ENCODE results near the gene NCK1. TPM values are rescaled to one million over a fixed set of nuclear protein-coding genes. Genes with fewer than 3 reads are reported as not detected.

NCK1 gene
- total RNA-seq, 2 experiments from 2014 or later = 24.9 to 38.1 TPM

GRCh38 chr3:136989781-136990524, 127.9 kb downstream of the NCK1 start:
- CTCF ChIA-PET (ENCODE audit: unreplicated experiment) = no interaction called here

GRCh38 chr3:136990826-136991225, 128.8 kb downstream of the NCK1 start:
- BruUV-seq (replicated peaks) = no TSS peak
- Histone ChIP-seq H3K36me3 (ENCODE audit: insufficient read depth, low read length) (no peaks in the 10 kb centered on the region), H3K27ac (ENCODE audit: low read depth, low read length, poor library complexity, severe bottlenecking) (no peak overlapping the region), H3K79me2 (ENCODE audit: insufficient read depth, low read depth, low read length) (no peaks in the 10 kb centered on the region), H4K20me1 (ENCODE audit: insufficient read depth, low read length) (no peaks in the 10 kb centered on the region), H3K4me2 (ENCODE audit: low read length) (no peak overlapping the region), H2AFZ (ENCODE audit: low read length) (no peak overlapping the region), H3K9me2 (ENCODE audit: insufficient read depth, low read length) (no peaks in the 10 kb centered on the region), H3K9me3 (ENCODE audit: low read length) (no peaks in the 10 kb centered on the region), H3K4me3 (ENCODE audit: low read depth, low read length, poor library complexity, severe bottlenecking) (no peak overlapping the region), H3K4me1 (ENCODE audit: insufficient read depth, low read length, poor library complexity, severe bottlenecking) (no peaks in the 10 kb centered on the region)
- DNase-seq (ENCODE audit: low spot score) = no peak
- ChIA-PET POLR2A (no interaction called here), CTCF (ENCODE audit: unreplicated experiment) (no interaction called here)
- intact Hi-C loops (cut with micrococcal nuclease; ENCODE audit: unreplicated experiment) = no loop called here
- no peak for TF ChIP-seq CTCF (conservative IDR thresholded peaks at IDR 0.05; ENCODE audit: low read length)
- TF ChIP-seq EZH2phosphoT487 (IDR thresholded peaks at IDR 0.05; ENCODE audit: borderline replicate concordance, low read depth, low read length) = no peak

More at GRCh38 chr3:136989781-136990524, 127.9 kb downstream of the NCK1 start:
- no peaks in the 10 kb centered on the region for H3K9me3 ChIP-seq (ENCODE audit: low read length)
- no peaks in the 10 kb centered on the region for H3K79me2 ChIP-seq (ENCODE audit: insufficient read depth, low read depth, low read length)
- no TSS peak for BruUV-seq (replicated peaks)
- DNase-seq (ENCODE audit: low spot score) = no peak
- no peak overlapping the region for H2AFZ ChIP-seq (ENCODE audit: low read length)
- no peaks in the 10 kb centered on the region for H4K20me1 ChIP-seq (ENCODE audit: insufficient read depth, low read length)
- H3K36me3 ChIP-seq (ENCODE audit: insufficient read depth, low read length) = no peaks in the 10 kb centered on the region
- POLR2A ChIA-PET = interaction anchor here (0.5 to 0.6 kb wide), 2 partner anchors 129 to 537 kb away, joined by 3 to 4 read pairs; no protein-coding TSS in a partner anchor
- H3K9me2 ChIP-seq (ENCODE audit: insufficient read depth, low read length) = no peaks in the 10 kb centered on the region
- H3K4me3 ChIP-seq (ENCODE audit: low read depth, low read length, poor library complexity, severe bottlenecking) = no peak overlapping the region
- no peak overlapping the region for H3K4me2 ChIP-seq (ENCODE audit: low read length)
- intact Hi-C loops (cut with micrococcal nuclease; ENCODE audit: unreplicated experiment) = no loop called here
- no peak overlapping the region for H3K27ac ChIP-seq (ENCODE audit: low read depth, low read length, poor library complexity, severe bottlenecking)
- H3K4me1 ChIP-seq (ENCODE audit: insufficient read depth, low read length, poor library complexity, severe bottlenecking) = no peaks in the 10 kb centered on the region
- TF ChIP-seq CTCF (conservative IDR thresholded peaks at IDR 0.05; ENCODE audit: low read length) = no peak
- no peak for TF ChIP-seq EZH2phosphoT487 (IDR thresholded peaks at IDR 0.05; ENCODE audit: borderline replicate concordance, low read depth, low read length)

- Histone ChIP-seq H3K4me2 (ENCODE audit: low read length) (no peak overlapping the region), H2AFZ (ENCODE audit: low read length) (no peak overlapping the region), H3K9me2 (ENCODE audit: insufficient read depth, low read length) (no peaks in the 10 kb centered on the region), H3K27ac (ENCODE audit: low read depth, low read length, poor library complexity, severe bottlenecking) (no peak overlapping the region), H3K4me3 (ENCODE audit: low read depth, low read length, poor library complexity, severe bottlenecking) (no peak overlapping the region), H3K79me2 (ENCODE audit: insufficient read depth, low read depth, low read length) (no peaks in the 10 kb centered on the region), H3K36me3 (ENCODE audit: insufficient read depth, low read length) (no peaks in the 10 kb centered on the region), H3K4me1 (ENCODE audit: insufficient read depth, low read length, poor library complexity, severe bottlenecking) (no peaks in the 10 kb centered on the region), H4K20me1 (ENCODE audit: insufficient read depth, low read length) (no peaks in the 10 kb centered on the region), H3K9me3 (ENCODE audit: low read length) (no peaks in the 10 kb centered on the region)
- no TSS peak for BruUV-seq (replicated peaks)
- no peak for DNase-seq (ENCODE audit: low spot score)
- intact Hi-C loops (cut with micrococcal nuclease; ENCODE audit: unreplicated experiment) = no loop called here
- ChIA-PET CTCF (ENCODE audit: unreplicated experiment) (no interaction called here), POLR2A (no interaction called here)
- TF ChIP-seq CTCF (conservative IDR thresholded peaks at IDR 0.05; ENCODE audit: low read length) = no peak
- TF ChIP-seq EZH2phosphoT487 (IDR thresholded peaks at IDR 0.05; ENCODE audit: borderline replicate concordance, low read depth, low read length) = no peak
Observed at GRCh38 chr3:136992115-136992514, 130.1 kb downstream of the NCK1 start.

All from OCI-LY7 (cell line).